ENCODE data around the gene HERPUD1.
"Not testable (repeated sequence)": the region's sequence is repeated elsewhere in the genome, so short reads cannot be mapped to it uniquely, and the experiment has no call there.

Gene HERPUD1

GRCh38 chr16:56961851-56962281 is 29.9 kb downstream of the HERPUD1 start, which contains the start of gene CETP:
TSS of gene CETP (plus strand) at chr16:56961950. CDS start at chr16:56961980, 30 bp downstream.
- no peak for DNase-seq

GRCh38 chr16:56964243-56965148 is 32.6 kb downstream of the HERPUD1 start:
- DNase-seq, result peak; percentile 96

GRCh38 chr16:56965149-56966092 is 33.5 kb downstream of the HERPUD1 start:
- peak; percentile 41 for DNase-seq

- DNase-seq, result no peak
These were observed 34.1 kb downstream of the HERPUD1 start for GRCh38 chr16:56966093-56966475.

- DNase-seq, result no peak
These were observed 35.8 kb downstream of the HERPUD1 start for GRCh38 chr16:56967733-56968132.

GRCh38 chr16:56969769-56970168 is 37.8 kb downstream of the HERPUD1 start:
- DNase-seq, result no peak

- no peak for DNase-seq
These were observed 39.2 kb downstream of the HERPUD1 start for GRCh38 chr16:56970934-56971767.

GRCh38 chr16:56971768-56972043 is 39.8 kb downstream of the HERPUD1 start:
- no peak for DNase-seq

GRCh38 chr16:56972403-56973293 is 40.7 kb downstream of the HERPUD1 start:
- no peak for DNase-seq

GRCh38 chr16:56973294-56973689 is 41.4 kb downstream of the HERPUD1 start:
- no peak for DNase-seq

- DNase-seq, result not testable (repeated sequence)
These were observed 42.0 kb downstream of the HERPUD1 start for GRCh38 chr16:56973899-56974298.

- peak; percentile 43 for DNase-seq
These were observed 42.8 kb downstream of the HERPUD1 start for GRCh38 chr16:56974549-56975300.

- no peak for DNase-seq
These were observed 43.8 kb downstream of the HERPUD1 start for GRCh38 chr16:56975714-56976113.

GRCh38 chr16:56977216-56977615 is 45.3 kb downstream of the HERPUD1 start:
- DNase-seq, result peak; percentile 68

- no peak for DNase-seq
These were observed 46.0 kb downstream of the HERPUD1 start for GRCh38 chr16:56977823-56978430.

- no peak for DNase-seq
These were observed 48.2 kb downstream of the HERPUD1 start for GRCh38 chr16:56980201-56980535.

- DNase-seq, result no peak
These were observed 49.1 kb downstream of the HERPUD1 start for GRCh38 chr16:56980792-56981724.

GRCh38 chr16:56981729-56982271 is 49.9 kb downstream of the HERPUD1 start:
- DNase-seq, result no peak

GRCh38 chr16:56982695-56983094 is 50.8 kb downstream of the HERPUD1 start:
- DNase-seq, result no peak
